Peyer's patch (tissue), 4 donors: Measurements from ENCODE around the gene SHISA8.

Source experiments
- CTCF ChIP-seq, 6 experiments: fragments of 450-650 bp in 4 of 6; fragments of 200-600 bp in 2 of 6; sonication (generic) in 1 of 6; IDR thresholded peaks; one replicate each; pipeline ENCODE4 v1.5.1; 2017 to 2019; ENCODE audit warnings: antibody characterized with exemption in 6 of 6, mild to moderate bottlenecking in 3 of 6, moderate library complexity in 1 of 6
- POLR2A ChIP-seq, 2 donors: fragments of 450-650 bp; IDR thresholded peaks; one replicate each; pipeline ENCODE4 v1.5.1; 2017; ENCODE audit warnings: antibody characterized with exemption in 2 of 2, mild to moderate bottlenecking in 2 of 2, moderate library complexity in 2 of 2

GRCh38 chr22:41915786-41916493 lies 1.1 kb upstream of the SHISA8 start:
- TF ChIP-seq CTCF (IDR thresholded peaks at IDR 0.05) (no peak), POLR2A (IDR thresholded peaks at IDR 0.05) (no peak)
